ENCODE measurements around the gene PMAIP1. TPM values are rescaled to one million over a fixed set of nuclear protein-coding genes. Genes with fewer than 3 reads are reported as not detected.

The PMAIP1 gene
- total and polyA plus RNA-seq, 9 donors: 0.30 to 11.8 (median 0.73) TPM; not detected in 1

- H3K27me3 ChIP-seq: no peaks in the 10 kb centered on the region
- H3K36me3 ChIP-seq: no peaks in the 10 kb centered on the region
- H3K27ac ChIP-seq: no peak overlapping the region
- WGBS, 3 donors: 48 to 55% (median 52%) methylated on average over 6 of the region's 6 CpGs
- no peak overlapping the region for H3K4me3 ChIP-seq
- TF ChIP-seq, protein P1, sequence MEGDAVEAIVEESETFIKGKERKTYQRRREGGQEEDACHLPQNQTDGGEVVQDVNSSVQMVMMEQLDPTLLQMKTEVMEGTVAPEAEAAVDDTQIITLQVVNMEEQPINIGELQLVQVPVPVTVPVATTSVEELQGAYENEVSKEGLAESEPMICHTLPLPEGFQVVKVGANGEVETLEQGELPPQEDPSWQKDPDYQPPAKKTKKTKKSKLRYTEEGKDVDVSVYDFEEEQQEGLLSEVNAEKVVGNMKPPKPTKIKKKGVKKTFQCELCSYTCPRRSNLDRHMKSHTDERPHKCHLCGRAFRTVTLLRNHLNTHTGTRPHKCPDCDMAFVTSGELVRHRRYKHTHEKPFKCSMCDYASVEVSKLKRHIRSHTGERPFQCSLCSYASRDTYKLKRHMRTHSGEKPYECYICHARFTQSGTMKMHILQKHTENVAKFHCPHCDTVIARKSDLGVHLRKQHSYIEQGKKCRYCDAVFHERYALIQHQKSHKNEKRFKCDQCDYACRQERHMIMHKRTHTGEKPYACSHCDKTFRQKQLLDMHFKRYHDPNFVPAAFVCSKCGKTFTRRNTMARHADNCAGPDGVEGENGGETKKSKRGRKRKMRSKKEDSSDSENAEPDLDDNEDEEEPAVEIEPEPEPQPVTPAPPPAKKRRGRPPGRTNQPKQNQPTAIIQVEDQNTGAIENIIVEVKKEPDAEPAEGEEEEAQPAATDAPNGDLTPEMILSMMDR (IDR thresholded peaks at IDR 0.05): no peak
- TF ChIP-seq POLR2A (IDR thresholded peaks at IDR 0.05) (no peak), EP300 (IDR thresholded peaks at IDR 0.05) (no peak)
- no peak for DNase-seq
- no peaks in the 10 kb centered on the region for H3K4me1 ChIP-seq (ENCODE audit: insufficient read depth)
- no peaks in the 10 kb centered on the region for H3K9me3 ChIP-seq
- intact Hi-C loops (cut with DNase I): no loop called here
Measured at GRCh38 chr18:59950215-59950944, 50.6 kb downstream of the PMAIP1 start.

DNA sequence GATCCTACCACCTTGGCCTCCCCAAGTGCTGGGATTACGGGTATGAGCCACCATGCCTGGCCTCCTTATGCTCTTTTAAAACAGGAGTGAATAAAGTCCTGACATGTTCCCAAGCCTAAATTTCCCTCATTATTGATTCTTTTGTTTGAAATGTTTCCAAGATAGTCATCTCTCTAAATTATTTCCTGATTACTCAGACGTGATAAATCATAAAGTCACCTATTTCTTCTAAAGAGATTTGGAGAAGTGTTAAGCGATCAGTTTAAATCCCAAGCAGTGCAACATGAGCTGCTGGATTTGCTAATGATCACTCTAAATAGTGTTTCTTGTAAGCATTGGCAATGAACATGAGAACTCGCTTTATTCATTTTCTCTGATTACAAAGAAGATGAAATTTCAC is 51.8 kb downstream of the PMAIP1 start:
- WGBS, 3 donors: 85 to 89% (median 88%) methylated on average over 4 of the region's 4 CpGs
- Histone ChIP-seq H3K27ac (no peak overlapping the region), H3K27me3 (no peaks in the 10 kb centered on the region), H3K4me3 (no peak overlapping the region), H3K4me1 (ENCODE audit: insufficient read depth) (no peaks in the 10 kb centered on the region), H3K36me3 (no peaks in the 10 kb centered on the region), H3K9me3 (no peaks in the 10 kb centered on the region)
- DNase-seq: no peak
- TF ChIP-seq EP300 (IDR thresholded peaks at IDR 0.05) (no peak), POLR2A (IDR thresholded peaks at IDR 0.05) (no peak)
- TF ChIP-seq, protein P1 (IDR thresholded peaks at IDR 0.05): no peak
- intact Hi-C loops (cut with DNase I): no loop called here

DNA sequence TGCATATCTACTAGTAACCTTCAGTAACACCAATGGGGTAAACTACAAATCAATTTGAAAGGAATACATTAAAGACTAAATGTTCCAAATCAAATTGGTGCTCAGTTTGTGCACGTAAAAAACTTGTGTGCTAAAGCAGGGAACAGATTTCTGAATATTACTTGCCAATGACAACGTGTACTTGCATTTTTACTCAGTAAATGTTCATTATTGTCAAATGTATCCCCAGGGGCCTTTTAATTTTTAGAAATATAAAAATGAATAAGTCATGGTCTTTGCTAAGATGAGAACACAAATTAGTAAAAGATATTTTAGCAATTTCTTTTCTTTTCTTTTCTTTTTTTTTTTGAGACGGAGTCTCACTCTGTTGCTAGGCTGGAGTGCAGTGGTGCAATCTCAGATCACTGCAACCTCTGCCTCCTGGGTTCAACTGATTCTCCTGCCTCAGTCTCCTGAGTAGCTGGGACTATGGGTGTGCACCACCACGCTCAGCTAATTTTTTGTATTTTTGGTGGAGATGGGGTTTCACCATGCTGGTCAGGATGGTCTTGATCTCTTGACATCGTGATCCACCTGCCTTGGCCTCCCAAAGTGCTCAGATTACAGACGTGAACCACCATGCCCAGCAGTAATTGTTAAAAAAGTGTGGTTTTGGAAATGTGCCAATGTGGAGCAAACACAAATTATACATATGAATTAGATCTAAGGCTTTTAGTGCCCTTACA is 52.6 kb downstream of the PMAIP1 start:
- H3K9me3 ChIP-seq: no peaks in the 10 kb centered on the region
- no peaks in the 10 kb centered on the region for H3K4me1 ChIP-seq (ENCODE audit: insufficient read depth)
- H3K27ac ChIP-seq: no peak overlapping the region
- WGBS, 3 donors: 78 to 85% (median 79%) methylated on average over 6 of the region's 6 CpGs
- H3K27me3 ChIP-seq: no peaks in the 10 kb centered on the region
- H3K4me3 ChIP-seq: no peak overlapping the region
- intact Hi-C loops (cut with DNase I): no loop called here
- TF ChIP-seq EP300 (IDR thresholded peaks at IDR 0.05) (no peak), POLR2A (IDR thresholded peaks at IDR 0.05) (no peak)
- TF ChIP-seq, protein P1 (IDR thresholded peaks at IDR 0.05): no peak
- no peak for DNase-seq
- no peaks in the 10 kb centered on the region for H3K36me3 ChIP-seq

Other genes with a start within 250 kb of the PMAIP1 start
- gene CCBE1, start 202.6 kb upstream of the PMAIP1 start, total RNA-seq: 100 to 1,000 TPM in 1 of 7 donors, 10 to 100 TPM in 6; 15.9 to 109 (median 43.9) TPM
- 10 to 100 TPM; 24.7 to 44.9 TPM for gene CCBE1, start 202.6 kb upstream of the PMAIP1 start, polyA plus RNA-seq